Stimulated activated CD8-positive, alpha-beta memory T cell treated with anti-CD3 and anti-CD28 coated beads, Interleukin-15, amount 100 ng/mL, for 1 hour (primary cell): ENCODE measurements around the gene CIAO2A.

Source experiments
- DNase-seq: peaks from one replicate; pipeline ENCODE4 v3.0.0-alpha.2; 2020; ENCODE audit warnings: low read depth

CIAO2A gene

DNA sequence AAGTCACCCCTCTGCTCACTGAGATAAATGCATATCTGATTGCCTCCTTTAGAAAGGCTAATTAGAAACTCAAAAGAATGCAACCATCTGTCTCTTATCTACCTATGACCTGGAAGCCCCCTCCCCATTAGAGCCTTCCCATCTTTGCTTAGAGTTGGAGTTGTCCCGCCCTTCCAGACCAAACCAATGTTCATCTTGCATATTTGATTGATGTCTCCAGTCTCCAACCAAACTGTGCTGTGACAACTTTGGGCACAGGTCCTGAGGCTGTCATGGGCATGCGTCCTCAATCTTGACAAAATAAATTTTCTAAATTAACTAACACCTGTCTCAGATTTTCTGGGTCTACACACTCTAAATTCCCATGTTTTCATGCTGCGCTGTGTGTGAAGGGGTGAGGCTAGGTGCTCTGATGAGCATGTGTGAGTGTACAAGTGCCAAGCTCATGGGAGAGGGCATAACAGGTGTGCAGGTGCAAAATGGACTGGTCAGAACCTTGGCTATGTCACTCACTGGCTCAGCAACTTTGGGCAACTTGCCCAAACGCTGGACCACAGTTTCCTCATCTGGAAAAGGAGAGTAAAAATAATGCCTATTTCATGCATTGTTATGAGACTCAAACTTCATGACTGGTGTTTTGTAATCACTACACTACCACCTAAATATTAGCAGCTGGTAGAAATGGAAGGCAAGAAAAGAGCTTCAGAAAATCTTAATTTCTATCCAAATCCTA is 54.6 kb downstream of the CIAO2A start:
- no peak for DNase-seq

DNA sequence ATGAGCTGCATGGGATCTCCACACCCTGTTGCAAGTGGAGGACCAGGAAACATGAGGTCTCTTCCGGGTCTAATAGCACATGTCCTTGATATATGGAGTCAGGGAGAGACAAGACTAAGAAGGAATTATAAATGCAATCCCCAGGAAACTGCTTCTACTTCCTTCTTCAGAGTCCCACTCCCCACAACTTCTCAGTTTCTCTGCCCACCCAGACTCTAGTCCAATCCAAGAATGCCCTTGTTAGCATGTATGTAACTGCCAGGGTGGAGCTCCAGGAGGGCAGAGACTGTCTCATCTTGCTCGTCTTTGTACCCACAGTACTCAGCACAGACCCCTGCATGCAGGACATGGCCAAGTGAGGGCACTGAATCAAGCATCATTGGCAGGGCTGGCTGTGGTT is 55.7 kb downstream of the CIAO2A start:
- no peak for DNase-seq

DNA sequence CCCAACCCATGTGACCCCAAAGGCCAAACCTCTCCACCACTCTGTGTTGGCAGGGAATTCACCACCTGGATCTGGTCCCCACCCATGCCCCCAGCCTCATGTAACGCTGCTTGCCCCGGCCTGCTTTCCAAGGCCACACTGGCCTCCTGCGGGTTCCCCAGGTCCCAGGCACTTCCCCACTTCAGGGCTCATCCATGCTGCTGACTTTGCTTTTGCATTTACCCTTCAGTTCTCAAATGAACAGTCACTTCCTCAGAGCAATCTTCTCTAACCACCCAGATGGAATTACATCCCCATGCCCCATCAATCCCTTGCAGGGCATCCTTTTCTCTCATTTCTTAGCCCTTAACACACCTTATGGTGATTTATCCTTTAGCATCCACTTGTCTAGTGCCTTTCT is 56.5 kb downstream of the CIAO2A start:
- no peak for DNase-seq

DNA sequence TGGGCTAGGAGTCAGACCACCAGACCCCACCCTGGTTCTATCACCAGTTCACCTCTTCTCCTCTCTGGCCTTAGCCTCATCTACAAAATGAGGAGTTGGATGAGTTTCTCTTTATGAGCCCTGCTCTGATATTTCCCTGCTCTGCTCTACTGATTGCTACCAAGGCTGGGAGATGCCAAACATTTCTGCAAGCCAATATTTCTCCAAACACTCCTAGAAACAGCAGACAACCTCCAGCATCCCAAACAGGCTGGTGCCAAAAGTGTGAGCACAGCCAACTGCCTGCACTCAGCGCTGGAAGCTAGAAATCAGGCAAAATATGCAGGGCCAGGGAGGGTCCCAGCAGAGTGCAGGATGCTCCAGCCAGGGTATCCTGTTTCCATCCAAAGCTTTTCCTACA is 58.1 kb downstream of the CIAO2A start:
- no peak for DNase-seq

DNA sequence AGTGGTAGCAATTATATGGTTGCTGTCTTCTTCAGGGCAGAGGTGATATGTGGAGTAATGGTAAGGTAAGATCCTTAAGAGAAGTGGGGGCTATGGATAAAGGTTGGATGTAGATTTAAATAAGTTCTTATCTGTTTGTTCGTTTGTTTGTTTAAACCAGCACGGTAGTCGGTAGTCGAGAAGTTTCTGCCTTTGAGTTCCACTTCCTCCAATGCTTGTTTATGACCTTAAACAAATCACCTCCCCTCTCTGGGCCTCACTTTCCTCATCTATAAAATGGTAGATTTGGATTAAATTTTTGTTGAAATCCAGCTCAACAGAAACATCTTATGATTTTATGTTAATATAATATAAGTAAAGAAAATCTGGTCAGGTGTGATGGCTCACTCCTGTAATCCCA is 59.1 kb downstream of the CIAO2A start:
- DNase-seq, result no peak

DNA sequence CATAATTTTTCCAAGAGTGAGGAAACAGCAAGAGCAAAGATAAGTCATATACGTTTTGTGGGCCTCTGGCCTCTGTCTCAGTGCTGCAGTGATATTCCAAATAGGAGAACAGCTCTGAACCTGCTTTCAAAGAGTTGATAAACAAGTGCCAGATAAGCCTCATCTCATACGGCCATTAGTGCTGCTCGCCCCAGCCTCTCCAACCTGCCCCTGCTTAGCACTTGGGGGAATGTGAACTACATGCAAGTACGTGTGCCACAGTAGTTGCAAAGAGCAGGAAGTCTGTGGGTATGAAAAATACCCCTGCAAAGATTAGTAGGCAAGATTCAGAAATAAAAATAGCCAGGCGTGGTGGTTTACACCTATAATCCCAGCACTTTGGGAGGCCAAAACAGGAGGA is 61.3 kb downstream of the CIAO2A start:
- no peak for DNase-seq

DNA sequence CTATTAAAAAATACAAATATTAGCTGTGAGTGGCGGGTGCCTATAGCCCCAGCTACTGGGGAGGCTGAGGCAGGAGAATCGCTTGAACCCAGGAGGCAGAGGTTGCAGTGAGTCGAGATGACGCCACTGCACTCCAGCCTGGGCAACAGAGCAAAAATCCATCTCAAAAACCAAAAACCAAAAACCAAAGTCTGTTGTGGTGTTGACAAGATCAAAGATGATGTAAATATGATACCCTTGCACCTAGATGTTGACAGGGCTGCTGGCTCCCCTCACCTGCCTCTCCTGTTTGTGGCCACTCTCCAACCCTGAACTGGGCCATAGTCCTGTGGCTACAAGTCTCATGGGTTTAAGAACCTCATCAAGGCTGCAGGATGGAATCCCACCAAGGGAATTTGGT is 63.5 kb downstream of the CIAO2A start:
- DNase-seq, result no peak

DNA sequence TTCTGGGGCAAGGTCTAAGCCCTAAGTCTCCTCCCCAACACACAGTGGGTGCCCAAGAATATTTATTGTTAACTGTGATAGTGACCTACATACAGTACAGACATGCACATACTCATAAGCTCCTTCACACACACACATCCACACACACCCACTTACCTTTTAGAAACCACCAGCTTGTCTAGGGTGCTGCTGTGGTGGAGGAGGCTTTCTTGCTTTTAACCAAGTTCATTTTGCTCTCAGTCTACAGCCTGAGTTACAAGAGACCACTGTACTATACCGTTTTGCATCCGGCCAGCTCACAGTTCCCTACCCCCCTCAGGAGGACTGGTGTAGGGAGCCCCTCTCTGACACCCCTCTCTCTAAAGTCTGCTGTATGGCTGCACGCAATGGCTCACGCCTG is 64.0 kb downstream of the CIAO2A start:
- DNase-seq, result no peak

DNA sequence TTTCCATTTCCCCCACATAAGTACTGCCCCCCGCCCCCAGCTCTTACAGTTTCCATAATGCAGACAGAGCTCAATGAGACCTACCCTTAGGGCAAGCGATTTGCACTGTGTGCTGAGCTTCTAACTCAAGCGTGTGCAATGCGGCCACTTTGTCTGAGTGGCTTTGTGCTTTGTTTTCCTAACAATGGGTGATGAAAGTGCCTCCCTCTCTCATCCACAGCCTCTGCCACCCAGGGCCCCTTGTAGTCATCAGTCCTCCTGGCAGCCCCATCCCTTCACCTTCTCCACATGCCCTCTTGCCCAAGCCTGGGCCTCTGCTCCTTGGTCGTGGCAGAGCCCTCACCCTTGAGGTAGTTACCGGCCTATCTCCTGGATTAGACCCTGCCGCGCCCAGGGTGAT is 64.5 kb downstream of the CIAO2A start:
- DNase-seq, result no peak

DNA sequence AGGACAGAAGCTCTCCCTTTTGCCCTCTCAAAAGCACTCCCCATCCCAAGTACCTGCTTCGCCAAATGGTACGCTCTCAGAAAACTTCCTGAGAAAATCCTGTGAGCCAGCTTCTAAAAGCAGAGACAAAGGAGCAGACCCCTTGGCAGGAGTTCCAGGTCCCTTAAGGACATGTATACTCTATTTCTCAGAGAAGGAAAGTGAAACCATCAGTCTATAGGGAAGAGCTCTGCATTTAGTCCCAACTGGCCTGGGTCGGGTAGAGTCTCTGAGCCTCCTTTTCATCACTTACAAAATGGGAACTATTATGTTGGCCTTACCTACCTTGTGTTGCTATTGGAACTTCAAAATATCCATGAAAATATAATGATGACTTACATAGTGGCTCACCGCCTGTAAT is 67.0 kb downstream of the CIAO2A start:
- DNase-seq, result no peak

DNA sequence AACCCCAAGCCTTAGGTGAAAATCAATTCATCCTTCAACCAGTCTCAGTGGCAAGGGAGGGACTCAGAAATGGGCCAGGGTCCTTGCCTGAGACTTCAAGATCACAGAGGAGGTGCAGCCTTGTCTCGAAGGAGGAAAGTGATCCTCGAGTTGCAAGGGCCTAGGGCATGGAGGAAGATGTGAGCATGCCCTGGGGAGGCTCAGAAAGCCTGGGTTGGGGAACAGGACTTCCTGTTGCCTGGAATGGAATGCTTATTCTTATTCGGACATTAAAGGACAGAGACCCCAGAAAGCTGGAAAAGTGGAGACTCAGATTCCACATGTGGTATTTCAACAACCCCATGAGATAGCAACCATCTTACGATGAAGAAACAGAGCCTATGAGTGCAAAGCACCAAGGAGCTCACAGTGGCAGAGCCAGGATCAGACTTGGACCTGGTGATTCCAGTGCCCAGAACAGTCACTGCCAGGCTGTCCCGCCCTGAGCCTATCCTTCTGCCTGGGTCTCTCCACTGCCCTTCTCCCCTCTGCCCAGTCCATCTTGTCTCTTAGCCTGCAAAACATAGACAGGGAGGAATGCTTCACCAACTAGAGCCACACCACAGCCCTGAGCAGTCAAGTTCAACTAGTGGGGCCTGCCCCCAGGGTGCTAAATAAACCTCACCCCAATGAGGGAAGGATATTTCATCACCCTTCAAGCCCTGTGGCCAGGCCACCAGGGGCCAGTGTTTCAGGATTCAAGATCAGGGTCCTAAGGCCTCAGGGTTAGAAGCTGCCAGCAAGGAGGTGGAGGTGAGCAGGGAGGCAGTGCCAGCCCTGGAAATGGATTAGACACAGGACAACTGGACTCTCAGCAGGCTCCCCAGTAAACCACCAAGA is 69.2 kb downstream of the CIAO2A start:
- DNase-seq, result no peak

DNA sequence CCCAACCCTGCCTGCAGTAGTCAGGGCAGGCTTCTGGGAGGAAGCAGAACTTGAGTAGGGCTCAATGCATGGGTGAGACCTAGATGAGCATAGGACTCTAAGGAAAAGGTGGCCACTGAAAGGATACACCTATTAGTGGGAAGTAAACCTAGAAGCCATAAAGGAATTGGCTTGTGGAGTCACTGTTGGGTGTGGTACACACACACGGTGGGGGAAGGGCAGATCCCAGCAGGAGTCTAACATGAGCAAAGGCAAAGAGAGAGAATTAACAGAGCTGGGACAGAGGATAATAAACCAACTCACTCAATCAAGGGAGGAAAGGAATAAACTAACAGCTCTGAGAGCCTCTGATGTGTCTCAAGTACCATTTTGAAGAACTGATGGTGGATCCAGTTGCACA is 70.4 kb downstream of the CIAO2A start:
- no peak for DNase-seq

DNA sequence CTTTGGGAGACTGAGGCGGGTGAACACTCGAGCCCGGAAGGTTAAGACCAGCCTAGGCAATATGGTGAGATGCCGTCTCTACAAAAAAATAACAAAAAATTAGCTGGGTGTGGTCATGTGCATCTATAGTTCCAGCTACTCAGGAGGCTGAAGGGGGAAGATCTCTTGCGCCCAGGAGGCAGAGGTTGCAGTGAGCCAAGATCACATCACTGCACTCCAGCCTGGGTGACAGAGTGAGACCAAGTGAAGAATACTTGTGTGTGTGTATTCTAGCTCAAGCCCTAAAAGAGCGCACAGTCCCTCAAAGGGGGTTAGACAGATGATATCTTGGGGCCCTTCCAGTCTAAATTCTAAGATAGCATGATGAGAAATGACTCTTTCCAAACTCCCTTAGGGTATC is 71.1 kb downstream of the CIAO2A start:
- DNase-seq, result no peak
